Adrenal gland (tissue), 12 donors: ENCODE measurements around the gene PFKFB1. TPM values are rescaled to one million over a fixed set of nuclear protein-coding genes. Genes with fewer than 3 reads are reported as not detected.
A peak's percentile ranks its signal among the peaks of the same experiment; 100 is the strongest.

Source experiments
- DNase-seq, 7 donors: peaks; one replicate each; pipeline ENCODE4 v3.0.0-alpha.2; 2019 to 2020
- H3K27ac ChIP-seq, 5 donors: fragments of 200-600 bp; sonication (generic) in 4 of 5; 1 replicate in 3 of 5; 2 replicates in 2 of 5; pipeline versions ENCODE4 v1.5.1 to v1.8.0; 2016 to 2020; ENCODE audit warnings: mild to moderate bottlenecking in 1 of 5
- H3K27me3 ChIP-seq: fragments of 200-600 bp; 2 replicates; pipeline ENCODE4 v1.8.0; 2021
- H3K36me3 ChIP-seq, 2 donors: fragments of 200-600 bp; replicated peaks in 1 of 2; 1 replicate in 1 of 2; 2 replicates in 1 of 2; pipeline versions ENCODE4 v1.5.1 to v1.8.0; 2018 to 2022
- H3K4me1 ChIP-seq, 2 donors: fragments of 200-600 bp; replicated peaks in 1 of 2; 1 replicate in 1 of 2; 2 replicates in 1 of 2; pipeline versions ENCODE4 v1.5.1 to v1.8.0; 2018 to 2021
- H3K4me3 ChIP-seq, 4 donors: fragments of 200-600 bp; sonication (generic) in 3 of 4; one replicate each; pipeline ENCODE4 v1.5.1; 2016 to 2018
- H3K9me3 ChIP-seq, 3 donors: fragments of 200-600 bp; sonication (generic) in 1 of 3; replicated peaks in 1 of 3; 1 replicate in 2 of 3; 2 replicates in 1 of 3; pipeline versions ENCODE4 v1.5.1 to v1.8.0; 2016 to 2021
- POLR2A ChIP-seq, 2 donors: fragments of 450-650 bp; IDR thresholded peaks; one replicate each; pipeline ENCODE4 v1.6.1; 2017; ENCODE audit warnings: antibody characterized with exemption in 2 of 2, mild to moderate bottlenecking in 2 of 2, moderate library complexity in 1 of 2
- WGBS, 4 donors: extraction: QIAGEN DNeasy Blood & Tissue Kit in 2 of 4; methylation state at CpG; one replicate each; pipeline versions ENCODE4 v1.1.5 to v1.1.7; 2013 to 2017; 5-methylcytosine and 5-hydroxymethylcytosine counted together
- intact Hi-C, 2 donors: fragments of 100-400 bp; cut with DNase I; formaldehyde crosslinking; loops; one replicate each; pipeline versions ENCODE4 v1.14.1 to v1.15.0; 2022 to 2023
- polyA plus RNA-seq, 3 donors: library from polyadenylated mRNA; stranded (reverse); fragments of 200-250 nt in 2 of 3; fragments of 350-450 nt in 1 of 3; fragmentation: Illumina TruSeq in 1 of 3; extraction: RNeasy Lipid Tissue Mini Kit (QIAGEN cat#74804) in 1 of 3; gene quantifications; one replicate each; pipeline ENCODE4 v1.2.3, GENCODE V29; 2013 to 2014
- total RNA-seq, 9 donors: library from RNA; depleted of rRNA in 4 of 9; stranded (reverse); fragments of >200 nt in 4 of 9; fragments of 120-200 nt in 1 of 9; fragmentation: NEBNext Ultra II Directional in 1 of 9; extraction: Animal tissue kit (Norgen Biotek cat#: 25700) in 1 of 9; gene quantifications; one replicate each; pipeline versions ENCODE4 v1.1.0 to v1.2.4, GENCODE V29; 2013 to 2023
- TF ChIP-seq, protein P1 (sequence below), 6 experiments: fragments of 450-650 bp in 4 of 6; fragments of 200-600 bp in 2 of 6; sonication (generic) in 1 of 6; IDR thresholded peaks; 1 replicate in 5 of 6; 2 replicates in 1 of 6; pipeline versions ENCODE4 v1.5.1 to v1.8.0; 2016 to 2021; ENCODE audit warnings: antibody characterized with exemption in 6 of 6, mild to moderate bottlenecking in 2 of 6, moderate library complexity in 1 of 6
- donor health status: healthy with polysubstance abuse.
- donor health status: Bipolar disorder and iron deficiency.
- donor health status: DM: yes; HTN: yes; CAD: no.
- donor health status: DM: no; HTN: no; CAD: no.
- donor health status: DM: no; HTN: no; CAD: no.
- donor health status: DM: yes; HTN: yes; CAD: no.

PFKFB1 gene
- total and polyA plus RNA-seq, 12 donors, result 0.25 to 4.1 (median 0.41) TPM; not detected in 3

DNA sequence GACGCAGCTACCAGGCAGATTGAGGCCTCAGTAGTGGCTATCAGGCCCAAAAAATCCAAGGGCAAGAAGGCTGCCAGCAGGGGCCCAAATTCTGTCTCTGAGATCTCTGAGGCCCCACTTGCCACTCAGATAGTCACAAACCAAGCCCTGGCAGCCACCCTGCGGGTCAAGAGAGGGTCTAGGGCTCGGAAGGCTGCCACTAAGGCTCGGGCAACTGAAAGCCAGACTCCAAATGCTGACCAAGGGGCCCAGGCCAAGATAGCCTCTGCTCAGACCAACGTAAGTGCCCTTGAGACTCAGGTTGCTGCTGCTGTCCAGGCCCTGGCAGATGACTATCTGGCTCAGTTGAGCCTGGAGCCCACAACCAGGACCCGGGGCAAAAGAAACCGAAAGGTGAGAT, 70.6 kb downstream of the PFKFB1 start:
- TF ChIP-seq, protein P1, sequence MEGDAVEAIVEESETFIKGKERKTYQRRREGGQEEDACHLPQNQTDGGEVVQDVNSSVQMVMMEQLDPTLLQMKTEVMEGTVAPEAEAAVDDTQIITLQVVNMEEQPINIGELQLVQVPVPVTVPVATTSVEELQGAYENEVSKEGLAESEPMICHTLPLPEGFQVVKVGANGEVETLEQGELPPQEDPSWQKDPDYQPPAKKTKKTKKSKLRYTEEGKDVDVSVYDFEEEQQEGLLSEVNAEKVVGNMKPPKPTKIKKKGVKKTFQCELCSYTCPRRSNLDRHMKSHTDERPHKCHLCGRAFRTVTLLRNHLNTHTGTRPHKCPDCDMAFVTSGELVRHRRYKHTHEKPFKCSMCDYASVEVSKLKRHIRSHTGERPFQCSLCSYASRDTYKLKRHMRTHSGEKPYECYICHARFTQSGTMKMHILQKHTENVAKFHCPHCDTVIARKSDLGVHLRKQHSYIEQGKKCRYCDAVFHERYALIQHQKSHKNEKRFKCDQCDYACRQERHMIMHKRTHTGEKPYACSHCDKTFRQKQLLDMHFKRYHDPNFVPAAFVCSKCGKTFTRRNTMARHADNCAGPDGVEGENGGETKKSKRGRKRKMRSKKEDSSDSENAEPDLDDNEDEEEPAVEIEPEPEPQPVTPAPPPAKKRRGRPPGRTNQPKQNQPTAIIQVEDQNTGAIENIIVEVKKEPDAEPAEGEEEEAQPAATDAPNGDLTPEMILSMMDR (IDR thresholded peaks at IDR 0.05), result no peak
- TF ChIP-seq POLR2A (IDR thresholded peaks at IDR 0.05), result no peak
- DNase-seq, result no peak
- H3K36me3 ChIP-seq, result no peaks in the 10 kb centered on the region
- no peak overlapping the region for H3K4me3 ChIP-seq
- no peaks in the 10 kb centered on the region for H3K9me3 ChIP-seq
- H3K27ac ChIP-seq, result no peak overlapping the region
- intact Hi-C loops, result no loop called here
- no peaks in the 10 kb centered on the region for H3K4me1 ChIP-seq
- 71 to 96% (median 85%) methylated on average over 1 to 7 of the region's 7 CpGs for WGBS, 4 donors
- peaks cover 7% of the 10 kb centered on the region for H3K27me3 ChIP-seq

DNA sequence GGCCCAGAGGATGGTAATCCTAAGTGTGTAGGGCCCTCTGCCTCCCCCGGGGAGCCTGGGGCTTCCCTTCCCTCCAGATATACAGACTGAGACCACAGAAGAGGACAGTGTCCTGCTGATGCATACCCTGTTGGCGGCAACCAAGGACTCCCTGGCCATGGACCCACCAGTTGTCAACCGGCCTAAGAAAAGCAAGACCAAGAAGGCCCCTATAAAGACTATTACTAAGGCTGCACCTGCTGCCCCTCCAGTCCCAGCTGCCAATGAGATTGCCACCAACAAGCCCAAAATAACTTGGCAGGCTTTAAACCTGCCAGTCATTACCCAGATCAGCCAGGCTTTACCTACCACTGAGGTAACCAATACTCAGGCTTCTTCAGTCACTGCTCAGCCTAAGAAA, 71.4 kb downstream of the PFKFB1 start:
- DNase-seq, result no peak
- WGBS, 4 donors, result 76 to 93% (median 85%) methylated on average over 3 of the region's 3 CpGs; no CpG with 5 or more reads in 1 of the 4 donors
- intact Hi-C loops, result no loop called here

DNA sequence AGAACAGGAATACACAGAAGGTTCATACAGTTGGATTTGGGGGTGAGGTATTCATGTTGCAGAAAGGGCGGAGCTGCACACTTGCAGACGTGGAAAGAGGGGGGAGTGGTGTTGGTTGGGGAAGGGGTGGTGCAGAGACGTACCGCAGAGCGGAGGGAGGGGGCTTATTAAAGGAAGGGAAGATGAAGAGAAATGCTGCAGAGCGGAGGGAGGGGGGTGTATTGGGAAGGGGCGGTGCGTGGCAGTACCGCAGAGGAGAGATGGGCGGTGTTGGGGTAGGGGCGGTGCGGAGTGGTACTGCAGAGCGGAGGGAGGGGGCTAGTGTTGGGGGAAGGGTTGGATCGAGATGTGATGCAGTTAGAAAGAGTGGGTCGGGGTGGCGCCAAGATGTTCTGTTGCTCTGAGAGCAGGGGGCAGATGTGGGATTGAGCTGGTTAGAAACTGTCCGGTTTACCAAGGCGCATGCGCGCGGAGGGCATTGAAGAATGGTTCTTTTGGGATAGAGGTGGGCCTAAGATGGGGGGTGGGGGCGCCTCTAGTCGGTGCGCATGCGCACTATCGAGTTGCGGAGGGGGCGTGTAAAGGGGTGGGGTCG, 72.5 kb downstream of the PFKFB1 start:
- no peaks in the 10 kb centered on the region for H3K4me1 ChIP-seq
- intact Hi-C loops, result no loop called here

More for the DNA sequence above, 71.4 kb downstream of the PFKFB1 start:
- Histone ChIP-seq H3K4me3 (no peak overlapping the region), H3K27me3 (peaks cover 7% of the 10 kb centered on the region), H3K4me1 (no peaks in the 10 kb centered on the region), H3K27ac (no peak overlapping the region), H3K9me3 (no peaks in the 10 kb centered on the region), H3K36me3 (no peaks in the 10 kb centered on the region)
- TF ChIP-seq, protein P1 (IDR thresholded peaks at IDR 0.05), result no peak
- TF ChIP-seq POLR2A (IDR thresholded peaks at IDR 0.05), result no peak

DNA sequence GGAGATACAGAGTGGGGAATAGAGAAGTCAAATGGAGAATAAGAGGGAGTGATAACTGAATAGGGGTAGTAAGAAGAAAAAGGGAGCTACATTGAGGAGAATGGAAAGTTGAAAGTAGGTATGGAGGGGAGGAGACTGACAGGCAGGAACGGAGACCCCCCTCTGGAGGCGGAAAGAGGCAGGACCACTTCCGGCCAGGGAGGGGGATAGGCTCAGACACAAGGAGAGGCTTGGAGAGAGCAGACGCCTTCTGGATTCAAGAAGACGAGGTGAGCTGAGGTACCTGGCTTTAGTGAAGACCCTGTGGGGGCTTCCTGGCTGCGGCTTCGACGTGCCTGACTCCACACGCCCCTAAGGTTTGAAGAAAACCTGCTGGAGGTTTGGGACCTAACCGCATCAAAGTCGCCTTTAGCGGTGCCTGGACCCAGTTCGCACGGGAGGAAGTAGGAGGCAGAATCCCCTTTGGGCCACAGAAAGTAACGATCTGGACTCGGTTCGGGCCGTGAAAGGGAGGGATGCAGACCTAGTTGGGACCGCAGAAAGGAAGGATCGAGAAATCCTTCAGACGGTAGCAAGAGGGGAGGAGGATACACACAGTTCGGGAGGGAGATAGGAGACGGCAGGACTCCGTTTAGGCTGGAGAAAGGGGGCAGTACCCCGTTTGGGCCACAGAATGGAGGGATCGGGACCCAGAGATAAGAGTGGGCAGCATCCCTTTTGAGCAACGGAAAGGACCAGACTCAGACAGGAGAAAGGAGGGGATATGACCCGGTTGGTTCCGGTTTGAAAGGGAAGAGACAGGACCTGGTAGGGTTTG, 73.2 kb downstream of the PFKFB1 start, which contains the start of gene TRO:
Gene TRO, plus strand, starts transcription at position 215 of the 817 bp plus-strand sequence. CDS start 1,423 bp downstream, outside the sequence.
- H3K36me3 ChIP-seq, result no peaks in the 10 kb centered on the region
- H3K27ac ChIP-seq, result no peak within 1 kb of the TSS
- H3K9me3 ChIP-seq, result no peaks in the 10 kb centered on the region
- 1 to 40% (median 16%) methylated on average over 21 to 29 of the region's 29 CpGs for WGBS, 4 donors
- H3K4me3 ChIP-seq, result peak within 1 kb of the TSS in 1 of 4 donors; percentile 57
- TF ChIP-seq POLR2A (IDR thresholded peaks at IDR 0.05), result no peak
- TF ChIP-seq, protein P1 (IDR thresholded peaks at IDR 0.05), result no peak
- no peak for DNase-seq
- no peaks in the 10 kb centered on the region for H3K4me1 ChIP-seq
- H3K27me3 ChIP-seq, result peaks cover 7% of the 10 kb centered on the region
- intact Hi-C loops, result no loop called here

More for the DNA sequence above, 72.5 kb downstream of the PFKFB1 start:
- TF ChIP-seq POLR2A (IDR thresholded peaks at IDR 0.05), result no peak
- TF ChIP-seq, protein P1 (IDR thresholded peaks at IDR 0.05), result peak in 1 of 6 experiments; percentile 15
- Histone ChIP-seq H3K36me3 (no peaks in the 10 kb centered on the region), H3K9me3 (no peaks in the 10 kb centered on the region), H3K4me3 (peak overlapping the region in 1 of 4 donors; percentile 57), H3K27me3 (peaks cover 7% of the 10 kb centered on the region), H3K27ac (no peak overlapping the region)
- 1 to 48% (median 15%) methylated on average over 28 to 29 of the region's 29 CpGs for WGBS, 4 donors
- DNase-seq, result peak; percentile 31 to 71 (median 45)
